ENCODE data around the gene DNMT1.
"Not testable (repeated sequence)": the region's sequence is repeated elsewhere in the genome, so short reads cannot be mapped to it uniquely, and the experiment has no call there.

The DNMT1 gene

GRCh38 chr19:10194500-10195198 is at the start of gene DNMT1:
TSS of gene DNMT1 (minus strand) at chr19:10194953. CDS start at chr19:10194899, 54 bp downstream.
- DNase-seq (ENCODE audit: low read depth), result peak; percentile 89

- DNase-seq (ENCODE audit: low read depth), result no peak
Measured at GRCh38 chr19:10243606-10244005, 48.9 kb upstream of the DNMT1 start.

DNA sequence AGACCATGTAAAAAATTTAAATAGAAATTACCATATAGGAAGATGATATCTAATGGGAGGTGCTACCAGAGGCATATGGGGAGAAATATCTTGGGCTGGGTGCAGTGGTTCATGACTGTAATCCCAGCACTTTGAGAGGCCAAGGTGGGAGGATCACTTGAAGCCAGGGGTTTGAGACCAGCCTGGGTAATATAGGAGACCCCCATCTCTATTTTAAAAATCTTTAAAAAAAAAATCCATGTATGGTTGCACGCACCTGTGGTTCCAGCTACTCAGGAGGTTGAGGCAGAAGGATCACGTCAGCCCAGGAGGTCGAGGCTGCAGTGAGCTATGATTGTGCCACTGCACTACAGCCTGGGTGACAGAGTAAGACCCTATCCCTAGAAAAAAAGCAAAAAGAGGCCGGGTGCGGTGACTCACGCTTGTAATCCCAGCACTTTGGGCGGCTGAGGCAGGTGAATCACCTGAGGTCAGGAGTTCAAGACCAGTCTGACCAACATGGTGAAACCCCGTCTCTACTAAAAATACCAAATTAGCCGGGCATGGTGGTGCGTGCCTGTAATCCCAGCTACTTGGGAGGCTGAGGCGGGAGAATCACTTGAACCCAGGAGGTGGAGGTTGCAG is 47.2 kb upstream of the DNMT1 start:
- not testable (repeated sequence) for DNase-seq (ENCODE audit: low read depth)

DNA sequence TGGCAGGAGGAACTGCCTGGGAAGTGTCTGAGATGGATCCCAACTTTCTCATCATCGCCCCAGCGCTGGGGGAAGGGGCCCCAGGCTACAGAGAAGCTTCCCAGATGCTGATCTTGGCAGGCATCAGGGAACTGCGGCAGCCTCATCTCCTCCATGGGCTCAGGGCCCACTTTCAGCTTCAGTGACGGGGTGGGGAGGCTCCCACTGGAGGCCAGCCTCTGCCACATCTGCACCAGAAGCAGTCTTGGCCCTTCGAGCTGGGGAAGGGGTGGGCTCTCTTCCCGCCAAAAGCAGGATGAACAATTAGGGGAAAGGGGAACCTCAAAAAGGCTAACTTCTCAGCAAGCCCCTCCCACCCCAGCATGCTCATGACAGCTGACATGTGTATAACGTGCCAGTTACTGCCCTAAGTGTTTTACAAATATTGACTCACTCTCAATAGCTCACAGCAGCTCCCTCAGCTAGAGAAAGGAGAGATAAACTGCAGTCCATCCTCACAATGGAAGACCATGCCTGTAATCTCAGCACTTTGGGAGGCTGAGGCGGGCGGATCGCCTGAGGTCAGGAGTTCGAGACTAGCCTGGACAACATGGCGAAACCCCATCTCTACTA is 43.5 kb upstream of the DNMT1 start:
- DNase-seq (ENCODE audit: low read depth), result no peak

- no peak for DNase-seq (ENCODE audit: low read depth)
Measured at GRCh38 chr19:10237702-10238101, 42.9 kb upstream of the DNMT1 start.

GRCh38 chr19:10235409-10235808 is 40.7 kb upstream of the DNMT1 start:
- DNase-seq (ENCODE audit: low read depth), result not testable (repeated sequence)

- no peak for DNase-seq (ENCODE audit: low read depth)
Measured at GRCh38 chr19:10235003-10235402, 40.2 kb upstream of the DNMT1 start.

DNA sequence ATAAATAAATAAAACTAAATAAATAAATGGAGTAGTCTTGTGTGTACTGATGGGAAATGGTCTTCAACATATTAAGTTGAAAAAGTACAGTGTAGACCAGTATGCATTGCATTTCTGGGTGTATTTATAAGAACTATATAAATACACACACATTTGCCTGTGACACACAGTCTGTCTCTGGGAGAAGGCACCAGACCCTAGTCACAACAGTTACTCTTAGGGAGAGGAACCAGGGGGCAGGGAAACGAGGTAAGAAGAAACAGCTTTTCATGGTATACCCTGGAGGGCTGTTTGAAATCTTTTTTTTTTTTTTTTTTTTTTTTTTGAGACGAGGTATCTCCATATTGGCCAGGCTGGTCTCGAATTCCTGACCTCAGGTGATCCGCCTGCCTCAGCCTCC is 39.2 kb upstream of the DNMT1 start:
- DNase-seq (ENCODE audit: low read depth), result no peak

GRCh38 chr19:10231612-10232228 is 37.0 kb upstream of the DNMT1 start:
- DNase-seq (ENCODE audit: low read depth), result no peak

GRCh38 chr19:10230861-10231611 is 36.3 kb upstream of the DNMT1 start, which contains the start of gene S1PR2:
TSS of gene S1PR2 (minus strand) at chr19:10231331. CDS start at chr19:10224905, 6,426 bp downstream.
- no peak for DNase-seq (ENCODE audit: low read depth)

GRCh38 chr19:10230173-10230860 is 35.6 kb upstream of the DNMT1 start:
- DNase-seq (ENCODE audit: low read depth), result no peak

DNA sequence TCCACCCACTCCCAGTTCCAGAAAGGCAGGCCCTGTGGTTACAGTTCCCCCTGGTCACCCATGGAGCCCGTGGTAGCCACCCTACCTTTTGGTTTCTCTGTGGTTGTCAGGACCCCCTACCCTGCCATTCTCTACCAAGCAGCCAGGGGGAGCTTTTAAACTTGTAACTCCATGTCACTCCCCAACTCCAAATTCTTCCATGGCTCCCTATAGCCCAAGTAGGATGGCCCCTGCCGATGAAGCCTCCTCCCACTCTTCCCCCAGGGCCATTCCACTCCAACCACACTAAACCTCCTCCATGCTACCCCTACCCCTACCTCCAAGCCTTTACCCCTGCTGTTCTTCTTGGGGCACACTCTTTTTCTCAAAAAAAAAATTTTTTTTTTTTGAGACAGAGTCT is 34.2 kb upstream of the DNMT1 start:
- no peak for DNase-seq (ENCODE audit: low read depth)

GRCh38 chr19:10228393-10228792 is 33.6 kb upstream of the DNMT1 start:
- DNase-seq (ENCODE audit: low read depth), result no peak

GRCh38 chr19:10227026-10227971 is 32.5 kb upstream of the DNMT1 start:
- no peak for DNase-seq (ENCODE audit: low read depth)

GRCh38 chr19:10226376-10227025 is 31.7 kb upstream of the DNMT1 start:
- peak; percentile 79 for DNase-seq (ENCODE audit: low read depth)

DNA sequence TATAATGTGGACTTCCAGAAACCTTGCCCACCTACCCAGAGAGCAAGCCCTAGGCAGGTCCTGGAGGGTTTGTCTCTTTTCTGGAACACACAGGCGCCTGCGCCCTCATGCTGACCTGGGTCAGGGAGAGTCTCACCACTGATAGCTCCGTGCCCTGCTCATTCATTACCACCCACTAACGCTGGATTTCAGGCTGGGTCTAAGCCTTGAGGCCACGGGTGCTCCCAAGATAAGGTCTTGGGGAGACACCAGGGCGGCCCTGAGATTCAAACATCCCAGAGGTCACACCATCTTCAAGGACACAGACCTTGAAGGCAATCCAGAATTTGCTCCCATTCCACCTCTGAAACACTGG is 31.2 kb upstream of the DNMT1 start:
- DNase-seq (ENCODE audit: low read depth), result no peak

GRCh38 chr19:10224337-10224736 is 29.6 kb upstream of the DNMT1 start:
- no peak for DNase-seq (ENCODE audit: low read depth)

- DNase-seq (ENCODE audit: low read depth), result no peak
Measured at GRCh38 chr19:10223488-10224213, 28.9 kb upstream of the DNMT1 start.

DNA sequence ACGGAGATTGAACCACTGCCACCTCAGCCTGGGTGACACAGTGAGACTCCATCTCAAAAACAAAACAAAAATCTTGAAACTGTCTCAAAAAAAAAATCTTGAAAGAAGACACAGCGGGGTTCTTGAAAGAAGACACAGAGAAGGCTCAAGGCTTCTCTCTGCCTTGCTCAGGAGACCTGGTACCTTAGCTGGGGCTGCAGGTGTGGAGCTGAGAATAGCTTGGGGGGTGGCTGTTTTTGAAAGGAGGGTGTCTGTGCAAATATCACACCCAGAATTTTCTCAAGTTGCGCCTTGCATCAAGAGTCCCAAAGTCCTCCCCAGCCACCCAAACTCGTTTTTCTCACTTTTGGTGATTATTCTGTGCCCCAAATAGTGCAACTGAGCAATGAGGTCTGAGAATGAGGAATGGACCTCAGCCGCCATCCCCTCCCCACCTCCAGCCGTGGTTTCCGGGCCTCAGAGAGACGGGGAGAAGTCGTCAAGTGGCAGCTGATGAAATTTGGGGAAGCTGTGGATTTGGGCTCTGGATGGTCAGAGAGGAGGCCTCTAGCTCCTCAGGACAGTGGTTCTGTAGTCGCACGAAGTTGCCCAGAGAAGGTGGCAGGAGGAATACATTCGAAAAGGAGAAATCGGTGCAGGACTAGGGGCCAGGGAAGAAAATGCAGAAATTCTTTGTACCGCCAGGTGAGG is 27.6 kb upstream of the DNMT1 start:
- DNase-seq (ENCODE audit: low read depth), result no peak

Measured in HS-5 (cell line).